ENCODE data around the gene MIDN.

DNA sequence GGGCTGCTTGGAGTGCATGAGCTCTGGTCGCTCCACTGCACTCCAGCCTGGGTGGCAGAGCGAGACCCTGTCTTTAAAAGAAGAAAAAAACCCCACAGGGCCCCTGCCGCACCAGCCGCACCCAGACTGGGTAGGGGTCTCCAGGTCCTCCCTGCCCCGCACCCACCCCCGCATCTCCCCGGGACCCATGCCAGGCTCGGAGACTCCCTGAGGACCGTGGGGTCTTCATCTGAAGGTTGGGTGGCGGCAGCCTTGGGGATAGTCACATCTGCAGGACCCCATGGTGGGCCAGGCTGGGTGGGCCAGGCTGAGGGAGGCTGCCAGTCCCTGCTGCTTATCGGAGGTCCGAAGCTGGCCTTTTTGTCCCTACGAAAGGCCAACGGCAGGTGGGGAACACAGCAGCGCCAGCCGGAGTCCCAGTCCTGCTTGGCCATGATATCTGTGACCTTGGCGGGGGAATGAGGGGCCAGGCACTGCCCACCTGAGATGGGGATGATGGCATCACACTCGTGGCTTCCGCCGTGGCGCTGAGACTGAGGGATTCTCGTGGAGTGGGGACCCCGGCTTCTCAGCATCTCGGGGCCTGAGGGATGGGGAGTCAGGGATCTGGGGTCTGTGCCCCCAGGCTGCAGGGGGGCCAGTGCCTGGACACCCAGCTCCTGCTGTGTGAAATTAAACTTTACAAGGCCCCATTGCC, 48.3 kb downstream of the MIDN start:
- TF ChIP-seq JUND (IDR thresholded peaks at IDR 0.05; ENCODE audit: low read depth, low read length): no peak
- no peak for TF ChIP-seq ZSCAN29 (IDR thresholded peaks at IDR 0.05)
- no peak for TF ChIP-seq BRCA1 (IDR thresholded peaks at IDR 0.05; ENCODE audit: low read depth, low read length)

Data from GM12878 (cell line).